H1 (cell line): Measurements from ENCODE around the gene NDUFS7. TPM values are rescaled to one million over a fixed set of nuclear protein-coding genes. Genes with fewer than 3 reads are reported as not detected.

Experiments used
- BCL11A ChIP-seq, 2 experiments: IDR thresholded peaks; one replicate each; pipeline ENCODE4 v1.6.1; 2011; ENCODE audit warnings: low read depth in 2 of 2, low read length in 2 of 2, mild to moderate bottlenecking in 2 of 2
- EZH2 ChIP-seq: fragments of 200-600 bp; sonication (generic); IDR thresholded peaks from 2 replicates; pipeline ENCODE4 v1.7.1; 2012; ENCODE audit warnings: low read depth, mild to moderate bottlenecking, moderate library complexity, low read length, inconsistent platforms; ENCODE audit not compliant: severe bottlenecking
- GTF2F1 ChIP-seq: IDR thresholded peaks from 2 replicates; pipeline ENCODE4 v1.6.1; 2012; ENCODE audit warnings: low read depth, low read length, improper control_type of control experiment, borderline replicate concordance
- HDAC2 ChIP-seq, 2 experiments: fragments of 300-600 bp in 1 of 2; sonication (generic) in 1 of 2; IDR thresholded peaks; 2 replicates each; pipeline ENCODE4 v1.6.1; 2011 to 2012; ENCODE audit warnings: low read depth in 2 of 2, low read length in 2 of 2, mild to moderate bottlenecking in 2 of 2, moderate library complexity in 2 of 2, borderline replicate concordance in 1 of 2, inconsistent platforms in 1 of 2
- JUN ChIP-seq: IDR thresholded peaks from 2 replicates; pipeline ENCODE4 v1.6.1; 2011; ENCODE audit warnings: low read depth, mild to moderate bottlenecking, improper control_type of control experiment, low read length
- KDM4A ChIP-seq: IDR thresholded peaks from one replicate; pipeline ENCODE4 v1.7.1; 2012; ENCODE audit warnings: low read depth, mild to moderate bottlenecking, moderate library complexity, low read length, inconsistent platforms; ENCODE audit not compliant: severe bottlenecking
- NRF1 ChIP-seq: IDR thresholded peaks from 2 replicates; pipeline ENCODE4 v1.6.1; 2011; ENCODE audit warnings: mild to moderate bottlenecking, low read depth, low read length, improper control_type of control experiment
- POLR2A ChIP-seq, 2 experiments: IDR thresholded peaks; 1 replicate in 1 of 2; 2 replicates in 1 of 2; pipeline ENCODE4 v1.6.1; 2011; ENCODE audit warnings: low read depth in 2 of 2, low read length in 2 of 2, mild to moderate bottlenecking in 2 of 2; ENCODE audit errors: control extremely low read depth in 1 of 2
- POLR2AphosphoS5 ChIP-seq: IDR thresholded peaks from 2 replicates; pipeline ENCODE4 v1.6.1; 2011; ENCODE audit warnings: low read depth, low read length
- SIRT6 ChIP-seq: IDR thresholded peaks from one replicate; pipeline ENCODE4 v1.7.1; 2012; ENCODE audit warnings: low read length, inconsistent platforms
- YY1 ChIP-seq: IDR thresholded peaks from 2 replicates; pipeline ENCODE4 v1.6.1; 2011; ENCODE audit warnings: low read depth, mild to moderate bottlenecking, low read length
- polyA plus RNA-seq, 7 experiments: library from polyadenylated mRNA; depleted of rRNA in 3 of 7; stranded (reverse) in 5 of 7; unstranded in 2 of 7; fragments of >200 nt in 5 of 7; fragments of 200-250 nt in 2 of 7; gene quantifications; 1 replicate in 5 of 7; 2 replicates in 1 of 7; 4 replicates in 1 of 7; pipeline versions ENCODE4 v1.2.1 to v1.2.3, GENCODE V29; 2011 to 2013; ENCODE audit warnings: missing spikeins in 2 of 7, mixed read lengths in 2 of 7
- total RNA-seq: library from RNA; stranded (reverse); fragmentation: NEBNext Ultra II Directional; extraction: Animal tissue kit (Norgen Biotek cat#: 25700); gene quantifications from 2 replicates; pipeline ENCODE4 v1.2.1, GENCODE V29; 2021
- TF ChIP-seq, protein P1 (sequence below): IDR thresholded peaks from 2 replicates; pipeline ENCODE4 v1.6.1; 2012; ENCODE audit warnings: low read length, inconsistent platforms

The NDUFS7 gene
- total and polyA plus RNA-seq, 2 of the 8 experiments (the other 6 are each of a cell fraction or from before 2014, with no cell fraction given): 78.1 to 309 TPM

DNA sequence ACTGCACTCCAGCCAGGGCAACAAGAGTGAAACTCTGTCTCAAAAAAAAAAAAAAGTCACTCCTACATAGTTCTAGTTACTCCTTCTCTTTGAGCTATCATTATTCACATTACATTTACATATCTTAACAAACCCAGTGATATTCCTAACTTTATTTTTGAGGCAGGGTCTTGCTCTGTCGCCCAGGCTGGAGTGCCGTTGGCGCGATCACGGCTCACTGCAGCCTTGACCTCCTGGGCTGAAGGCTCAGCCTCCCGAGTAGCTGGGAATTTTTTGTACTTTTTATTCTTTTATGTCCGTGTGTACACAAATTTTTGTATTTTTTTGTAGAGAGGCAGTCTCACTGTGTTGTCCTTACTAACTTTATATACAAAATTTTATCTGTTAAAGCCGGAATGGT, 53.9 kb downstream of the NDUFS7 start (continued):
- TF ChIP-seq GTF2F1: no peak
- TF ChIP-seq JUN: no peak
- TF ChIP-seq, protein P1, sequence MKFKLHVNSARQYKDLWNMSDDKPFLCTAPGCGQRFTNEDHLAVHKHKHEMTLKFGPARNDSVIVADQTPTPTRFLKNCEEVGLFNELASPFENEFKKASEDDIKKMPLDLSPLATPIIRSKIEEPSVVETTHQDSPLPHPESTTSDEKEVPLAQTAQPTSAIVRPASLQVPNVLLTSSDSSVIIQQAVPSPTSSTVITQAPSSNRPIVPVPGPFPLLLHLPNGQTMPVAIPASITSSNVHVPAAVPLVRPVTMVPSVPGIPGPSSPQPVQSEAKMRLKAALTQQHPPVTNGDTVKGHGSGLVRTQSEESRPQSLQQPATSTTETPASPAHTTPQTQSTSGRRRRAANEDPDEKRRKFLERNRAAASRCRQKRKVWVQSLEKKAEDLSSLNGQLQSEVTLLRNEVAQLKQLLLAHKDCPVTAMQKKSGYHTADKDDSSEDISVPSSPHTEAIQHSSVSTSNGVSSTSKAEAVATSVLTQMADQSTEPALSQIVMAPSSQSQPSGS: no peak; the same call in 1 of the 2 replicates
- no peak for TF ChIP-seq POLR2A (IDR thresholded peaks at IDR 0.05; ENCODE audit: control extremely low read depth in 1 of 2, low read depth in 2 of 2, low read length in 2 of 2)
- no peak for TF ChIP-seq NRF1
- no peak for TF ChIP-seq SIRT6
- no peak for TF ChIP-seq BCL11A (IDR thresholded peaks at IDR 0.05; ENCODE audit: low read depth in 2 of 2, low read length in 2 of 2)
- no peak for TF ChIP-seq YY1
- no peak for TF ChIP-seq EZH2
- TF ChIP-seq HDAC2 (IDR thresholded peaks at IDR 0.05; ENCODE audit: borderline replicate concordance in 1 of 2, low read depth in 2 of 2, low read length in 2 of 2): no peak
- no peak for TF ChIP-seq POLR2AphosphoS5
- TF ChIP-seq KDM4A: no peak
- TF ChIP-seq, all 59 proteins: peak for 0
